ENCODE results near the gene CELF2.

The CELF2 gene

DNA sequence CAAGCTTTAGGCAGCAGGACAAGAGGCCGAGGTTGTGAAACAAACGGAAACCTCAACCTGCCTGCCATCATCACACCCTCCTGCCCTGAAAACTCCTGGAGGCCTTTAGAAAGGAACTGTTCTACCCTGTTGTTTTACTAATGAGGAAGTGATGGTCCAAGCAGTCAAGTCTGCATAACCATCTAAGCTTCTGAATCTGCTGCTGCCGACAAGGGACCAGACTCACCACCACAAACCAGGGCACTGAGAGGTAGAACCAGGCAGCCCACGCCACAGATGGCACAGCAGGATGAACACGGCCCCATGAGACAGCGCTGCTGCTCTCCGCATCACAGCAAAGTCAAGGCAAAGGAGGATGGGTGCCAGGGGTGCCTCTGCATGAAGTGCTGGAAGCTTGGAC, 209.4 kb downstream of the CELF2 start:
- DNase-seq (ENCODE audit: low spot score): no peak
- TF ChIP-seq CTCF (IDR thresholded peaks at IDR 0.05; ENCODE audit: extremely low read depth, insufficient read depth, missing control alignments): no peak
- in situ Hi-C loops (cut with MboI; ENCODE audit: low pct_unique_long_range_greater_than_20kb, low sequenced_read_pairs, unreplicated experiment): no loop called here

- in situ Hi-C loops (cut with MboI; ENCODE audit: low pct_unique_long_range_greater_than_20kb, low sequenced_read_pairs, unreplicated experiment): no loop called here
- DNase-seq (ENCODE audit: low spot score): no peak
- TF ChIP-seq CTCF (IDR thresholded peaks at IDR 0.05; ENCODE audit: extremely low read depth, insufficient read depth, missing control alignments): no peak
Measured at GRCh38 chr10:11229893-11230292, 212.2 kb downstream of the CELF2 start.

DNA sequence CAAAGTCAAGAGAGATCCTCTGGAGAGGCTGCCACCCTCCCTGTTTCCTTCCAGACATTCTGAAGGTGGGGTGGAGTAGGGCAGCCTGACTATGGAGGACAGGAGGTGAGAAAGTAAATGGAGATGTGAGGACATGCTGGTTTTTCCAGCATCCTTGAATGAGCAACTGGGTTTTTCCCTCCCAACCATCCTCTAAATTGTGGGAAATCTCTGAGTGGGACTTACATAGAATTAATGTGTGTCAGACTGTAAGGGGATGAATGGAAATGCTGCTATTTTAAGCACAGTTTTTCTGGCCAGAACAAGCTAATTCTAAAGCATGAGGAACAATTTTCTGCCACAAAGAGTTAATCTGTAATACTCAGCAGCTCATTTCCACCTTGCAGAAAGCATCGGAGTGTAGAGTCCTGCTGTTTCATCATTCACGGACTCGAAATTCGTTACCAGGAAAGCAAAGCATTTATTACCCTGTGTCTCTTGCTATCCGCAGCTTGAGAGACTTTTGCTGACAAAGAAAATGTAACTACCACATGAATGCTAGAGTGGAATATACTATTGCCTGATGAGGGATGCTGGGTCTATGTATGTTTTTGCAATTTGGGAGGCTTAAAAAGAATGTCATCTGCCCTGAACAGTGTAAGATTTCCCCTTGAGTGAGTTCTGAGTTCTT, 213.0 kb downstream of the CELF2 start:
- no peak for DNase-seq (ENCODE audit: low spot score)
- TF ChIP-seq CTCF (IDR thresholded peaks at IDR 0.05; ENCODE audit: extremely low read depth, insufficient read depth, missing control alignments): no peak
- in situ Hi-C loops (cut with MboI; ENCODE audit: low pct_unique_long_range_greater_than_20kb, low sequenced_read_pairs, unreplicated experiment): no loop called here

DNA sequence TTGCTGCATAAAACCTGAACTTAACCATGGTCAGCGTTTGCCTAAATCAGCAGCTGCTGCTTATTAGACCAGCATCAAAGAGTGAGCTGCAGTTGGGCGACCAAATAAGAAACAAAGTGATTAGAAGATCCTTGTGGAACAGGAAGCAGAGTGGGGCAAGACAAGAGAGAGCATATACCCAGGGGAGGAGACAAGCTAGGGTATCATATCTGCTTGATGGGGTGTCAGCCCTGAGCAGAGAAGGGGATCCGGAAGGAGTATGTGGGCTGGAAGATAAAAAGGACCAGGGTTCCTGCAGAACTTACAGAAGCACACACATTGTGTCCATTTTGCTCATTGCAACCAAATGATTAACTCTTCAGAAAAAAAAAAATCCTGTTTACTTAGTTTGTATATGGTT, 213.6 kb downstream of the CELF2 start:
- TF ChIP-seq CTCF (IDR thresholded peaks at IDR 0.05; ENCODE audit: extremely low read depth, insufficient read depth, missing control alignments): no peak
- no peak for DNase-seq (ENCODE audit: low spot score)
- in situ Hi-C loops (cut with MboI; ENCODE audit: low pct_unique_long_range_greater_than_20kb, low sequenced_read_pairs, unreplicated experiment): no loop called here

- in situ Hi-C loops (cut with MboI; ENCODE audit: low pct_unique_long_range_greater_than_20kb, low sequenced_read_pairs, unreplicated experiment): no loop called here
- no peak for DNase-seq (ENCODE audit: low spot score)
- no peak for TF ChIP-seq CTCF (IDR thresholded peaks at IDR 0.05; ENCODE audit: extremely low read depth, insufficient read depth, missing control alignments)
Measured at GRCh38 chr10:11232222-11232961, 214.7 kb downstream of the CELF2 start.

GRCh38 chr10:11234857-11235531, 217.3 kb downstream of the CELF2 start:
- in situ Hi-C loops (cut with MboI; ENCODE audit: low pct_unique_long_range_greater_than_20kb, low sequenced_read_pairs, unreplicated experiment): no loop called here
- no peak for DNase-seq (ENCODE audit: low spot score)
- TF ChIP-seq CTCF (IDR thresholded peaks at IDR 0.05; ENCODE audit: extremely low read depth, insufficient read depth, missing control alignments): no peak

All from GM13977 (cell line).